Anterior cingulate cortex (tissue), 58 donors: Measurements from ENCODE around the gene CGB7.
"Not testable (repeated sequence)": the region's sequence is repeated elsewhere in the genome, so short reads cannot be mapped to it uniquely, and the experiment has no call there.

Source experiments
- DNase-seq, 58 donors: peaks; one replicate each; lab custom pipeline; 2025; lab: John Stamatoyannopoulos, UW

CGB7 gene

DNA sequence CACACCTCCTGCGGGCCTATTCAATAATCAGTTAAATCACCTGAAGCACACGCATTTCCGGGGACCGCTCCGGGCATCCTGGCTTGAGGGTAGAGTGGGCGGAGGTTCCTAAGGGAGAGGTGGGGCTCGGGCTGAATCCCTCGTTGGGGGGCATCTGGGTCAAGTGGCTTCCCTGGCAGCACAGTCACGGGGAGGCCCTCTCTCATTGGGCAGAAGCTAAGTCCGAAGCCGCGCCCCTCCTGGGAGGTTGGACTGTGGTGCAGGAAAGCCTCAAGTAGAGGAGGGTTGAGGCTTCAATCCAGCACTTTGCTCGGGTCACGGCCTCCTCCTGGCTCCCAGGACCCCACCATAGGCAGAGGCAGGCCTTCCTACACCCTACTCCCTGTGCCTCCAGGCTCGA is 14.0 kb downstream of the CGB7 start, which contains the start of gene CGB5:
CGB5 (plus strand) TSS at position 301 of the 400 bp plus-strand sequence. CDS start 362 bp downstream, outside the sequence.
- not testable (repeated sequence) for DNase-seq

DNA sequence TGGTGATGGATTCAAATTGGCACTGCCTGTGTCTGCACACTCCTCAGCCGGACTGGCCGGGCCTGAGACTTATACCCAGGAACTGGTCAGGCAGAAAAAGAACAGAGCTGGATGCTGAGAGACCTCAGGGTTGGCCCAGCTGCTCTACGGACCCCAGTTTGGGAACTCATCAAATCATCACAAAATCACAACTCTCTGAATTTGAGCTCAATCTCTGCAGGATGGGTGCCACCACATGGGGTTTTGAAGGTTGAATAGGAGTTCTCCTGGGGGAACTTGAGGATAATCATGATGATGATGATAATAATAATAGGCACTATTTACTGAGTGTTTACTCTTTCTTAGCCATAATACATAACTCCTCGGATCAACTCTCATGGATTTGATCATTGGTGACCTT is 14.9 kb downstream of the CGB7 start:
- not testable (repeated sequence) for DNase-seq

DNA sequence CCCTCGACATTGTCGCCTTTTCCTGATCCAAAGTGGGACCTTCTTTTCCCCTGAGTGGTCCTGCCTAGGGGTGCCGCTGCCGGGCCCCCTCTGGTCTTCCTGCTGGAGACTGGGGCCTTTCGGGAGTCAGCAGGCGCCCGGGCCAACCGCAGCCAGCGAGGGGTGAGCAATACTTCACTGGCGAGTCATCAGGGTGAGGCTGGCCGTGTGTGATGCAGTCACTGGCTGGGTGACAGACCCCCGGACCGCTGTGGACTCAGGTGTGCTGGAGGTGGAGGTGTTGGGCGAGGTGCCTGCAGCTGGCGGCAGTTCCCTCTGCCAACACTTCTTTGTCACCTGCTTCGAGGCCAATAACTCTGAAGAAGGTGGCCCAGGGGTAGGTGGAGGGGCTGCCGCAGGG is 15.4 kb downstream of the CGB7 start:
- no peak for DNase-seq

DNA sequence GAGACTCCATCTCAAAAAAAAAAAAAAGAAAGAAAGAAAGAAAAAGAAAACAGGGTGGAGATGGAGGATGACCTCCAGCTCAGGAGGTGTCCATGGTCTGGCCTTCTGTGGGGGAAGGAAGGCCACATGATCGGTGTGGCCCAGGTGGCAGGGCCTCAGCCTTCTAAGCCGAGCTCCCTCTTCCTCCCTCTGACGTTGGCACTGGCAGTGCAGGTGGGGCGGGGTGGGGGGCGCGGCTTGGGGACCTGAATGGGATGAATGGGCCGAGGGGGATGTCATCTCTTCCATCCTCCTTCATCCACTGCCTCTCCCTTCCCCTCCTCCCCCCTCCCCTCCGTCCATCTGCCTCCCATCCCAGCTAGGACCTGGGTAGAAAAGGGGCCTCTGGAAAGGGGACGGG is 17.8 kb downstream of the CGB7 start:
- DNase-seq = not testable (repeated sequence)

DNA sequence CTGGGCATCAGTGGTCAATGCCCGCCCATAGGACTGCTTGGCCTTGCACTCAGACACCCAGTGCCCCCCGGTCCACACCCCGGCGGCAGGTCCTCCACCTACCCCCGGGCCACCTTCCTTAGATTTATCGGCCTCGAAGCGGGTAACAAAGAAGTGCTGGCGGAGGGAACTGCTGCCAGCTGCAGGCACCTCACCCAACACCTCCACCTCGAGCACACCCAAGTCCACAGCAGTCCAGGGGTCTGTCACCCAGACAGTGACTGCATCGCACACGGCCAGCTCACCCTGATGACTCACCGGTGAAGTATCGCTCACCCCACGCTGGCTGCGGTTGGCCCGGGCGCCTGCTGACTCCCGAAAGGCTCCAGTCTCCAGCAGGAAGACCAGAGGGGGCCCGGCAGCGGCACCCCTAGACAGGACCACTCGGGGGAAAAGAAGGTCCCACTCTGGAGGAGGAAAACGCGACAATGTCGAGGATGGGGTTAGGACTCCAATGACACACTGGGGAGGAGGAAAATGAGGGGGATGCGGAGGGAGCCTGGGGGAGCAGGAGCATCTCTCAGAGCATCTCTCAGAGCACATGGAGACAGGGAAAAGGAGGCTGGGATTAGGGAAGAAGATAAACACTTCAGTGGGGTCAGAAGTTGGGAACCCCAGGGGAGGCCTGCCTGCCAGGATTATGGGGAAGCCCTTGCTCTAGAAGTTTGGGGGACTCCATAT is 18.8 kb downstream of the CGB7 start:
- not testable (repeated sequence) for DNase-seq

DNA sequence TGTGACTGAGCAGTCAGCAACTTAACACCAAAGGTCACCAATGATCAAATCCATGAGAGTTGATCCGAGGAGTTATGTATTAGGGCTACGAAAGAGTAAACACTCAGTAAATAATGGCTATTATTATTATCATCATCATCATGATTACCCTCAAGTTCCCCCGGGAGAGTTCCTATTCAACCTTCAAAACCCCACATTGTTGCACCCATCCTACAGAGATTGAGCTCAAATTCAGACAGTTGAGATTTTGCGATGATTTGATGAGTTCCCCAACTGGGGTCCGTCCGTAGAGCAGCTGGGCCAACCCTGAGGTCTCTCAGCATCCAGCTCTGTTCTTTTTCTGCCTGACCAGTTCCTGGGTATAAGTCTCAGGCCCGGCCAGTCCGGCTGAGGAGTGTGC is 19.4 kb downstream of the CGB7 start:
- not testable (repeated sequence) for DNase-seq

DNA sequence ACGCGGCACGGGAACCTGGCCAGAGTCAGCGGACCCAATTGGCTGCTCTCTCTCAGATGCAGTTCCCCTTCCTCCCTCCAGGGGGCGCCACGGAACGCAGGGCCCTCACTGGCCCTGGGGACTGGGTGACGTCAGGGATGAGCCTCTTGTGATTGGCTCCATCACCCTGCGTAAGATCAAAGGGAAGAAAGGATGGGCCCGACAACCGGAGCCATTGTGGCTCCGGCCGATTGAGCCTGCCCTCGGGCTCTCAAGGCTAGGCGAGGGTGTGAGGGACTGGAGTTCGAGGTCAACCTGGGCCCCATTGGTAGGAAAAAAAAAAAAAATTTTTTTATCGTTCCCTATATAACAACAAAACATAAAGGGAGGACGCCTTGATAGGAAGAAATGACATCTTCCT is 20.7 kb downstream of the CGB7 start, which contains the start of gene CGB1:
CGB1 (minus strand) TSS at position 81 of the 400 bp plus-strand sequence. CDS start 184 bp downstream, outside the sequence.
- DNase-seq = not testable (repeated sequence)

DNA sequence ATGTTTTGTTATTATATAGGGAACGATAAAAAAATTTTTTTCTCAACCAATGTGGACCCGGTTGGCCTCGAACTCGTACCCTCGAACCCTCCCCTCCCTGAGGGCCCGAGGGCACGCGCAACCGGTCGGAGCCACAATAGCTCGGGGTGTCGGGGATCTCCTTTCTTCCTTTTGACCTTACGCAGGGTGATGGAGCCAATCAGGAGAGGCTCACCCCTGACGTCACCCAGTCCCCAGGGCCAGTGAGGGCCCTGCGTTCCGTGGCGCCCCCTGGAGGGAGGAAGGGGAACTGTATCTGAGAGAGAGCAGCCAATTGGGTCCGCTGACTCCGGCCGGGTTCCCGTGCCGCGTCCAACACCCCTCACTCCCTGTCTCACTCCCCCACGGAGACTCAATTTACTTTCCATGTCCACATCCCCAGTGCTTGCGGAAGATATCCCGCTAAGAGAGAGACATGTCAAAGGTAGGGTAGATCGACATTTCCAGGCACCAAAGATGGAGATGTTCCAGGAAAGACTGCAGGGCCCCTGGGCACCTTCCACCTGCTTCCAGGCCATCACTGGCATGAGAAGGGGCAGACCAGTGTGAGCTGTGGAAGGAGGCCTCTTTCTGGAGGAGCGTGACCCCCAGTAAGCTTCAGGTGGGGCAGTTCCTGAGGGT is 25.8 kb downstream of the CGB7 start, which contains the start of gene CGB2:
CGB2 (plus strand) TSS at position 249 of the 660 bp plus-strand sequence; CDS start at position 455, 206 bp downstream.
- not testable (repeated sequence) for DNase-seq

DNA sequence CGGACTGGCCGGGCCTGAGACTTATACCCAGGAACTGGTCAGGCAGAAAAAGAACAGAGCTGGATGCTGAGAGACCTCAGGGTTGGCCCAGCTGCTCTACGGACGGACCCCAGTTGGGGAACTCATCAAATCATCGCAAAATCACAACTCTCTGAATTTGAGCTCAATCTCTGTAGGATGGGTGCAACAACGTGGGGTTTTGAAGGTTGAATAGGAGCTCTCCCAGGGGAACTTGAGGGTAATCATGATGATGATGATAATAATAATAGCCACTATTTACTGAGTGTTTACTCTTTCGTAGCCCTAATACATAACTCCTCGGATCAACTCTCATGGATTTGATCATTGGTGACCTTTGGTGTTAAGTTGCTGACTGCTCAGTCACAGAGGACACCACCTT is 27.2 kb downstream of the CGB7 start:
- DNase-seq = not testable (repeated sequence)

DNA sequence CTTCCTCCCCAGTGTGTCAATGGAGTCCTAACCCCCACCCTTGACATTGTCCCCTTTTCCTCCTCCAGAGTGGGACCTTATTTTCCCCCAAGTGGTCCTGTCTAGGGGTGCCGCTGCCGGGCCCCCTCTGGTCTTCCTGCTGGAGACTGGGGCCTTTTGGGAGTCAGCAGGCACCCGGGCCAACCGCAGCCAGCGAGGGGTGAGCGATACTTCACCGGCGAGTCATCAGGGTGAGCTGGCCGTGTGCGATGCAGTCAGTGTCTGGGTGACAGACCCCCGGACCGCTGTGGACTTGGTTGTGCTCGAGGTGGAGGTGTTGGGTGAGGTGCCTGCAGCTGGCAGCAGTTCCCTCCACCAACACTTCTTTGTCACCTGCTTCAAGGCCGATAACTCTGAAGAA is 27.8 kb downstream of the CGB7 start:
- DNase-seq = not testable (repeated sequence)

DNA sequence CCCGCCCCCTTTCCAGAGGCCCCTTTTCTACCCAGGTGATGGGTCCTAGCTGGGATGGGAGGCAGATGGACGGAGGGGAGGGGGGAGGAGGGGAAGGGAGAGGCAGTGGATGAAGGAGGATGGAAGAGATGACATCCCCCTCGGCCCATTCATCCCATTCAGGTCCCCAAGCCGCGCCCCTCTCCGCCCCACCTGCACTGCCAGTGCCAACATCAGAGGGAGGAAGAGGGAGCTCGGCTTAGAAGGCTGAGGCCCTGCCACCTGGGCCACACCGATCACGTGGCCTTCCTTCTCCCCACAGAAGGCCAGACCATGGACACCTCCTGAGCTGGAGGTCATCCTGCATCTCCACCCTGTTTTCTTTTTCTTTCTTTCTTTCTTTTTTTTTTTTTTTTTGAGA is 28.9 kb downstream of the CGB7 start:
- DNase-seq = not testable (repeated sequence)

DNA sequence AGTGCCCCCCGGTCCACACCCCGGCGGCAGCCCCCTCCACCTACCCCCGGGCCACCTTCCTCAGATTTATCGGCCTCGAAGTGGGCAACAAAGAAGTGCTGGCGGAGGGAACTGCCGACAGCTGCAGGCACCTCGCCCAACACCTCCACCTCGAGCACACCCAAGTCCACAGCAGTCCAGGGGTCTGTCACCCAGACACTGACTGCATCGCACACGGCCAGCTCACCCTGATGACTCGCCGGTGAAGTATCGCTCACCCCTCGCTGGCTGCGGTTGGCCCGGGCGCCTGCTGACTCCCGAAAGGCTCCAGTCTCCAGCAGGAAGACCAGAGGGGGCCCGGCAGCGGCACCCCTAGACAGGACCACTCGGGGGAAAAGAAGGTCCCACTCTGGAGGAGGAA is 31.9 kb downstream of the CGB7 start:
- not testable (repeated sequence) for DNase-seq

DNA sequence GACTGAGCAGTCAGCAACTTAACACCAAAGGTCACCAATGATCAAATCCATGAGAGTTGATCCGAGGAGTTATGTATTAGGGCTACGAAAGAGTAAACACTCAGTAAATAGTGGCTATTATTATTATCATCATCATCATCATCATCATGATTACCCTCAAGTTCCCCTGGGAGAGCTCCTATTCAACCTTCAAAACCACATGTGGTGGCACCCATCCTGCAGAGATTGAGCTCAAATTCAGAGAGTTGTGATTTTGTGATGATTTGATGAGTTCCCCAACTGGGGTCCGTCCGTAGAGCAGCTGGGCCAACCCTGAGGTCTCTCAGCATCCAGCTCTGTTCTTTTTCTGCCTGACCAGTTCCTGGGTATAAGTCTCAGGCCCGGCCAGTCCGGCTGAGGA is 32.5 kb downstream of the CGB7 start:
- DNase-seq = not testable (repeated sequence)

DNA sequence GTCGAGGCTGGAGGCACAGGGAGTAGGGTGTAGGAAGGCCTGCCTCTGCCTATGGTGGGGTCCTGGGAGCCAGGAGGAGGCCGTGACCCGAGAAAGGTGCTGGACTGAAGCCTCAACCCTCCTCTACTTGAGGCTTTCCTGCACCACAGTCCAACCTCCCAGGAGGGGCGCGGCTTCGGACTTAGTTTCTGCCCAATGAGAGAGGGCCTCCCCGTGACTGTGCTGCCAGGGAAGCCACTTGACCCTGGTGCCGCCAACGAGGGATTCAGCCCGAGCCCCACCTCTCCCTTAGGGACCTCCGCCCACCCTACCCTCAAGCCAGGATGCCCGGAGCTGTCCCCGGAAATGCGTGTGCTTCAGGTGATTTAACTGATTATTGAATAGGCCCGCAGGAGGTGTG is 33.3 kb downstream of the CGB7 start, which contains the start of gene CGB3:
CGB3 (minus strand) TSS at position 101 of the 400 bp plus-strand sequence. CDS start 362 bp downstream, outside the sequence.
- not testable (repeated sequence) for DNase-seq

DNA sequence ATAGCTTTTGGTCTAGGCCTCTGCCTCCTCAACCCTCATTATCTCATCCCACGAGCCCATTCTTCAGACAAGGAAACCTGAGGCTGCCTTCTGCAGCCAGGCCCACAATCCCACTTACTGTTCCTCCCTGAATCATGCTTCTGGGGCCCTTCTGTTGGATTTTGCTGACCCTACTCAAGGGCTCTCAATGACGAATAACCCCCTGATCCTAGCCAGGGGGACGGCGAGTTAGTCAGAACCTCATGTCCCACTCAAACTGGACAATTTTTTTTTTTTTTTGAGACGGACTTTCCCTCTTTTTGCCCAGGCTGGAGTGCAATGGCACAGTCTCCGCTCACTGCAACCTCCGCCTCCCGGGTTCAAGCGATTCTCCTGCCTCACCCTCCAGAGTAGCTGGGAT is 35.4 kb downstream of the CGB7 start:
- no peak for DNase-seq

DNA sequence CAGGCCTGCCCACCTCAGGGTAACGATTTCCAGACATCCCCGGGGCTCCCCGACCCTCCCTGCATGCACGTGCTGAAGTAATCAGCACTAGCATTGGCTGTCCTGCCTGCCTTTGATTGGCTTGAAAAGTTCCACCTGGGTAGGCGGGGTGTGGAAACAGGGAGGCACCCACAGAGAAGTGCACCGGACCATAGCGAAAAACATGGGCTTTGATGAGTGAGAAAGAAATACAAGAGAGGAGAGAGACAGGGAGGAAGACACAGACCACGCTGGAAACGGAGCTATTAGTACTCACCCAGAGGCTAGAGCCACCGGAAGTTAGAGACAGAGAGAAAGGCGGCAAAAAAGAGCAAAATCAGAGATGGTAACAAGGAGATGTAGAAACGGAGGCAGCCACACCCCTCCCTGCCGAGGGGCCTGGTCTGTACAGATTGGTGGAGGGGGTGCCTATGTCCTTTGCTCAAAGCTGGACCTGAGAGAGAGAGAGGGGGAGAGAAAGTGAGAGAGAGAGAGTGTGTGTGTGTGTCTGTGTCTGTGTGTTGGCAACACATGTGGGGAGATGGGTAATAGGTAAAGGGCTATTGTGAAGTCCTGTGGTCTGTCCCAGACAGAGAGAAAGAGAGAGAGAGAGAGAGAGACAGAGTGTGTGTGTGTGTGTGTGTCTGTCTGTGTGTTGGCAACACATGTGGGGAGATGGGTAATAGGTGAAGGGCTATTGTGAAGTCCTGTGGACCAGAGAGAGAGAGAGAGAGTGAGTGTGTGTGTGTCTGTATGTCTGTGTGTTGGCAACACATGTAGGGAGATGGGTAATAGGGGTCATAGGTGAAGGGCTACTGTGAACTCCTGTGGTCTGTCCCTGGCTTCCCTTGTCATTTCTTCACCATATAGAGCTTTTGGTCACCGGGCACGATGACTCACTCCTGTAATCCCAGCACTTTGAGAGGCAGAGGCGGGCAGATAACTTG is 36.3 kb downstream of the CGB7 start:
- DNase-seq = no peak

DNA sequence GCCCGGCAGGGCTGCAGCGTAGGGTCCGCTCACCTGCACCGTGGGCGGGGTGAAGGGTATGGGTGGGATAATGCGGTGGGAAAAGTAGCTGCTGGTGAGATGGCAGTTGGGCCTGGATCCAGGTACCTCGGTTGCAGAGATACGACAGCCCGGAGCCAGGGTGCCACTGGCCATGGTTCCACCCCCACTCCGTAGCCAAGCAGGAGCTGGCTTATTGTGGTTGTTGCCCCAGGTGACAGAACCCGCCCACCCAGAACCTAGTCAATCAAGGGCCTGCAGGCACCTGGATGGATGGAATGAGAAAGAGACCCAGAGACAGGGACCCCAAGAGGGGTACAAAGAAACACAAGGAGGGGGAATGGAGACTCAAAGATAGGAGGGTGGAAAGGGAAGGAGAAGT is 37.2 kb downstream of the CGB7 start:
- DNase-seq = no peak

DNA sequence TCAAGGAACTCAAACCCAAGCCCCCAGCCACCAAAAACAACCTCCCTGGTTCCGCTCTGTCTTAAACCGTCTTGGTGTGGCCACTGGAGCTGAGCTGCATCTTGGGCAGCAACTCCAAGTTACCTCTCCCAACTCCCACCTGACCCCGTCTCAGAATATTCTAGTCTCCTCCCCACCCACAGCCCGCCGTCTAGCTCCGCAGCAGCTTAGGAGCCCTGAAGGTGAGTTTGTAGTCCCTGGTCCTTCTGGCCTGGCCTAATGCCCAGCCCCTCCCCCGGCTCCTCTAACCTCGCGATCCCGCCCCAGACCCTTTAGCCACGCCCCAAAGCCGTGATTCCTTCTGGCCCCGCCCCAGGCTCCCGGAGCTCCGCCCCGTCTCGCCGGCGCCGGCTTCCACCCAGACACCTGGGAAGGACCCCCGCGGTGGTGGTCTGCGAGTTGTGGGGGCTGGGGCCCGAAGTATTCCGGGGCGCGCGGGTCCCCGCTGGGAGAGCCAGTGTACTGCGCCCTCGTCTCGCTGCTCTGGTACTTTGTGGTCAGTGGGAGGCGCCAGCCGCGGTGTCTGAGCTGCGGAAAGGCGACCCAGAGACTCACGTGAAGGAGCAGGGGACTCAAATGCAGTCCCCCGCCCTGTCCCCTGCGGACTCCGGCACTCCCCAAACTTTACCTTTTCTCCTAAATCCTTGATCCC is 38.2 kb downstream of the CGB7 start:
- peak in 7 of 58 donors; percentile 1 to 9 (median 5) for DNase-seq

DNA sequence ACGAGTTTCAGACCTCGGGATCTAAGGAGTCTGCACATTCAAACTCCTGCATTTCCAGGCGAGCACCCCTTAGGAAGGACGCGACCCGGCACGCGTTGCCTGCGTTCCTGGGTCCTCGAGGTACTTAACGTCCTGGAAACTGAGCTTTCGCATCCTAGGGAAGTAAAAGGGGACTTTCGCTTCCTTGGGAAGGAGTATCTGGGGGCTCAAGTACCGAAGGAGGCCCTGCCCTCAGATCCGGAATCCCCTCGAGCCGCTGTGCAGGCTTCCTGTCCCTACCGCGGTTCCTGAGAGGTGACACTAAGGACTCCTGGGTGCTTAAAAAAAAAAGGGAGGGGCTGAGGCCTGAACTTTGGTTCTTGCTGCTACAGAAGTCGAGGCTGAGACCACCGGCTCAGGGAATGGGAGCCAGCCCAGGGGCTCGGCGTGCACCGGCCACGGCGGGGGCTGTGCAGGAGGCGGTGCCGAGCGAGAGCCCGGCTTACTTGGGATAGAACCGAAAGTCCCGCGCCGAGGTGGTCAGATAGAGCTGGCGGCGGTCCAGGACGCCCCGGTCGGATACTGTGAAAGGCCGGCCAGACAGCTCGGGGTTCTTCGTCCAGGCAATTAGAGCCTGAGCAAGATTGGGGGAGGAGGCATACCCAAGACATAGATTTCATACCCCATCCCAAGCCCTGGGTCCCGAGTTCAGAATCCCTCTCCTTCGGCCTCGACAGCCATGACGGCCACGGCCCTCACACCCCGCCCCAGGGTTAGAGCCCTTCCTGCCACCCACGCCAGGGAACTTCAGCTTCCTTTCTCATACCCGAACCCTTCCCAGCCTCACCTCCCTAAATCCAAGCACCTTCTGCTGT is 38.9 kb downstream of the CGB7 start:
- peak in 1 of 58 donors; percentile 5 for DNase-seq
